ENCODE data around the gene RETREG3.

- TF ChIP-seq CTCF (IDR thresholded peaks at IDR 0.05; ENCODE audit: low read length) (no peak), EZH2 (optimal IDR thresholded peaks at IDR 0.05; ENCODE audit: low read depth, low read length) (no peak)
Measured at GRCh38 chr17:42603318-42603717, 5.9 kb downstream of the RETREG3 start.

All from MM.1S (cell line).